H1 (cell line): ENCODE results near the gene KHSRP.

Source experiments
- CTCF ChIP-seq, 3 experiments: IDR thresholded peaks; 1 replicate in 2 of 3; 2 replicates in 1 of 3; pipeline versions ENCODE4 v1.5.1 to v1.6.1; 2011; ENCODE audit warnings: low read length in 3 of 3, mild to moderate bottlenecking in 3 of 3, inconsistent platforms in 2 of 3, low read depth in 1 of 3, moderate library complexity in 1 of 3; ENCODE audit not compliant: insufficient read depth in 1 of 3; ENCODE audit errors: control extremely low read depth in 1 of 3
- GTF2F1 ChIP-seq: IDR thresholded peaks from 2 replicates; pipeline ENCODE4 v1.6.1; 2012; ENCODE audit warnings: low read depth, low read length, improper control_type of control experiment, borderline replicate concordance
- SRF ChIP-seq: IDR thresholded peaks from 2 replicates; pipeline ENCODE4 v1.6.1; 2011; ENCODE audit warnings: mild to moderate bottlenecking, low read depth, low read length, moderate library complexity

GRCh38 chr19:6402837-6403608 is 21.6 kb downstream of the KHSRP start:
- TF ChIP-seq CTCF (IDR thresholded peaks at IDR 0.05; ENCODE audit: control extremely low read depth in 1 of 3, insufficient read depth in 1 of 3, low read depth in 1 of 3, low read length in 3 of 3) (no peak), GTF2F1 (no peak), SRF (no peak)
